ENCODE data around the gene COL24A1. TPM values are rescaled to one million over a fixed set of nuclear protein-coding genes. Genes with fewer than 3 reads are reported as not detected.
"Not testable (repeated sequence)": the region's sequence is repeated elsewhere in the genome, so short reads cannot be mapped to it uniquely, and the experiment has no call there.

Gene COL24A1
- total RNA-seq, 2 donors from 2014 or later = 1.4 to 1.5 TPM

GRCh38 chr1:86155051-86155806 lies 1.3 kb downstream of the COL24A1 start:
- DNase-seq (peak; percentile 38), ATAC-seq (peak; percentile 64 to 67)
- intact Hi-C loops (cut with DNase I) = no loop called here

GRCh38 chr1:86154571-86155050 lies 2.0 kb downstream of the COL24A1 start:
- intact Hi-C loops (cut with DNase I) = no loop called here
- DNase-seq (peak; percentile 28), ATAC-seq (peak; percentile 7 to 9)

- ATAC-seq = no peak
- intact Hi-C loops (cut with DNase I) = no loop called here
- DNase-seq = no peak
Observed at GRCh38 chr1:86153836-86154235, 2.7 kb downstream of the COL24A1 start.

- intact Hi-C loops (cut with DNase I) = no loop called here
- DNase-seq (no peak), ATAC-seq (no peak)
Observed at GRCh38 chr1:86152887-86153286, 3.7 kb downstream of the COL24A1 start.

GRCh38 chr1:86151427-86151826 lies 5.1 kb downstream of the COL24A1 start:
- no peak for DNase-seq
- ATAC-seq = no peak
- intact Hi-C loops (cut with DNase I) = no loop called here

- ATAC-seq (no peak), DNase-seq (no peak)
- intact Hi-C loops (cut with DNase I) = no loop called here
Observed at GRCh38 chr1:86150553-86151055, 6.0 kb downstream of the COL24A1 start.

GRCh38 chr1:86149591-86149990 lies 7.0 kb downstream of the COL24A1 start:
- no peak for ATAC-seq
- no peak for DNase-seq
- intact Hi-C loops (cut with DNase I) = no loop called here

- ATAC-seq = no peak
- no peak for DNase-seq
Observed at GRCh38 chr1:86147755-86148154, 8.8 kb downstream of the COL24A1 start.

GRCh38 chr1:86146566-86146965 lies 10.0 kb downstream of the COL24A1 start:
- no peak for ATAC-seq
- no peak for DNase-seq
- intact Hi-C loops (cut with DNase I) = no loop called here

More at GRCh38 chr1:86147755-86148154, 8.8 kb downstream of the COL24A1 start:
- intact Hi-C loops (cut with DNase I) = no loop called here

- DNase-seq (no peak), ATAC-seq (no peak)
- intact Hi-C loops (cut with DNase I) = no loop called here
Observed at GRCh38 chr1:86140281-86140880, 16.2 kb downstream of the COL24A1 start.

- intact Hi-C loops (cut with DNase I) = no loop called here
- ATAC-seq = no peak
- DNase-seq = no peak
Observed at GRCh38 chr1:86138746-86139145, 17.8 kb downstream of the COL24A1 start.

- intact Hi-C loops (cut with DNase I) = no loop called here
- DNase-seq (no peak), ATAC-seq (peak in 1 of 2 donors; percentile 30)
Observed at GRCh38 chr1:86137436-86137835, 19.1 kb downstream of the COL24A1 start.

GRCh38 chr1:86119214-86119764 lies 37.3 kb downstream of the COL24A1 start:
- no peak for ATAC-seq

GRCh38 chr1:86114816-86115400 lies 41.7 kb downstream of the COL24A1 start:
- no peak for ATAC-seq
- intact Hi-C loops (cut with DNase I) = no loop called here
- no peak for DNase-seq

More at GRCh38 chr1:86119214-86119764, 37.3 kb downstream of the COL24A1 start:
- intact Hi-C loops (cut with DNase I) = no loop called here
- DNase-seq = no peak

- intact Hi-C loops (cut with DNase I) = no loop called here
- DNase-seq (no peak), ATAC-seq (no peak)
Observed at GRCh38 chr1:86114236-86114635, 42.3 kb downstream of the COL24A1 start.

GRCh38 chr1:86111590-86111989 lies 45.0 kb downstream of the COL24A1 start:
- ATAC-seq; intact Hi-C loops (cut with DNase I); DNase-seq: not testable (repeated sequence)

- intact Hi-C loops (cut with DNase I) = no loop called here
- DNase-seq = no peak
- ATAC-seq = no peak
Observed at GRCh38 chr1:86110451-86111129, 46.0 kb downstream of the COL24A1 start.

GRCh38 chr1:86105533-86105866 lies 51.1 kb downstream of the COL24A1 start:
- DNase-seq (no peak), ATAC-seq (no peak)
- intact Hi-C loops (cut with DNase I) = no loop called here

All from left cardiac atrium (tissue), 4 donors.